GM11168 (cell line): ENCODE results near the gene CEACAM1.
"Not testable (repeated sequence)": the region's sequence is repeated elsewhere in the genome, so short reads cannot be mapped to it uniquely, and the experiment has no call there.

ENCODE experiments used
- in situ Hi-C: fragments of 300-500 bp; cut with MboI; formaldehyde crosslinking; loops from one replicate; pipeline ENCODE4 v1.12.0; 2022; ENCODE audit warnings: low sequenced_read_pairs; ENCODE audit not compliant: unreplicated experiment

The CEACAM1 gene

DNA sequence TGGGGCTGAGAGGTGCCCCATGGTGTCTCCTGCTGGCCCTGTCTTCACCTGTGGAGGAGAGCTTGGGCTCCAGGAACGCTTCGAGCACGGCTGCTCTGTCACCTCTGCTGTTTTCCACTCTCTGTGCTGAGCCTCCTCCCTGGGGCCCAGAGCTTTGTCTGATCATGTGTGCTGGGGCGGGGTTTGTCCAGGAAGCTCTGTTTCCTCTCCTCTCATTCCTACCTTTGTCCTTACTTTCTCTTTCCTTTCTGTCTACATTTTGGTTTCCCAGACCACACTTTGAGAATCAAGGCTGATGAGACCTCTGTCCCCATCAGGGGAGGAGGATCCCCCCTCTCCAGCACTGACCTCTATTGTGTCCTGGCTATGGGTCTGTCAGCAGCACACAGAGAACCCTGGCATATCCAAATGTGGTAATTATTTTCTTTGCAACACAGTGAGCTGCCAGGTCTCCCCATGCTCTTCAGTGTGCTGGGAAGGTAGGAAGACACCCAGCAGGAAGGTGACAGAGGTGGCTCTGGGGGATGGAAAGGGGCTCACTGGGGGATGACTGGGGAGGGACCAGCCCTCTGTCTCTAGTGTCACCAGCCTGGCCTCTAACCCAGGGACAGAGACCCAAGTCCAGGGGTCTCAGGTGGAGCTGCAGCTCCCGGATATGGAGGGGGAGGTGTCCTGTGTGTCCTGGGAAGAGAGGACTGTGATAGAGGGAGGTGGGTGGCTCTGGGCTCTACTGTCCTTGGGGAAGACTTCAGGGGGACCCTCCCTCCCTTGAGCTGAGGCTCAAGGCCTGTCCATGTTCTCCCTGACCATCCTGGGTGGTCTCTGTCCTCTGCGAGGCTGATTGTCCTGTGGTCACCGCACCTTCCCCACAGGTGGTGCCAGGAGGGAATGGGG lies at the start of gene CEACAM1:
Gene CEACAM1 (minus strand): TSS at position 128 of the 894 bp plus-strand sequence. CDS start 107 bp downstream, at position 21.
- in situ Hi-C loops = loop anchor here (5.0 kb wide), 1 partner anchor 71 kb away; no protein-coding TSS in a partner anchor

- in situ Hi-C loops = no loop called here
Measured at GRCh38 chr19:42577016-42577415, 48.7 kb upstream of the CEACAM1 start.

DNA sequence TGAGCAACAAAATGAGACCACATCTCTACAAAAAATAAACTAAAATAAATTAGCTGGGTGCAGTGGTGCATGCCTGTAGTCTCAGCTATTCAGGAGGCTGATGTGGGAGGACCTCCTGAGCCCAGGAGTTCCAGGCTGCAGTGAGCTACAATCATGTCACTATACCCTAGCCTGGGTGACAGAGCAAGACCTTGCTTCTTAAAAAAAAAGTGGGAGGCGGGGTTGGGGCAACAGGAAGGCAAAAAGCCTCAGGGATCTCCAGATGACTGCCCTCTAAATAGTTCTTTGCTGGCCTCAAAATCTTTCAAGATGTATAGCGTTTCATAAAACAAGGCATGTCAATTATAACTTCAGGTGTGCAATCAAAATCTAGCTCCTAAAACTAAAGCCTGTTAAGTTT lies 48.0 kb upstream of the CEACAM1 start:
- in situ Hi-C loops = no loop called here

GRCh38 chr19:42573642-42574041 lies 45.4 kb upstream of the CEACAM1 start:
- in situ Hi-C loops = no loop called here

GRCh38 chr19:42571116-42571515 lies 42.8 kb upstream of the CEACAM1 start:
- in situ Hi-C loops = no loop called here

GRCh38 chr19:42569193-42569592 lies 40.9 kb upstream of the CEACAM1 start:
- in situ Hi-C loops = no loop called here

GRCh38 chr19:42568006-42568405 lies 39.7 kb upstream of the CEACAM1 start:
- in situ Hi-C loops = no loop called here

DNA sequence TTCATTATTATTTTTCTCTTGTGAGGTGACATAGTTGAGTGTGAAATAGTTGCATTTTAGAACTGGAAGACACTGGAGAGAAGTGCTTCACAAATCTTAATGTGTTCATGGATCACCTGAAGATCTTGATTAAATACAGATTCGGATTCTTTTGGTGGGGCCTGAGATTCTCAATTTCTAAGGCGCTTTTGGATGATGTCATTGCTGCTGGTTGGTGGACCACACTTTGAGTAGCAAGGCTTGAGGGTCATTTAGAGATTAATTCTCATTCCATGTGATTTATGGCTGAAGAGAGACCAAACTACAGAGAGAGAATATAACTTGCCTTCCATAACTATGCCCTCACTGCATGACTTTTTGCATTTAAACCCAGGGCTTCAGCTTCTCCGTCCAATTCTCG lies 39.3 kb upstream of the CEACAM1 start:
- in situ Hi-C loops = no loop called here

- in situ Hi-C loops = no loop called here
Measured at GRCh38 chr19:42563352-42564210, 35.3 kb upstream of the CEACAM1 start.

GRCh38 chr19:42561512-42561911 lies 33.2 kb upstream of the CEACAM1 start:
- in situ Hi-C loops = no loop called here

DNA sequence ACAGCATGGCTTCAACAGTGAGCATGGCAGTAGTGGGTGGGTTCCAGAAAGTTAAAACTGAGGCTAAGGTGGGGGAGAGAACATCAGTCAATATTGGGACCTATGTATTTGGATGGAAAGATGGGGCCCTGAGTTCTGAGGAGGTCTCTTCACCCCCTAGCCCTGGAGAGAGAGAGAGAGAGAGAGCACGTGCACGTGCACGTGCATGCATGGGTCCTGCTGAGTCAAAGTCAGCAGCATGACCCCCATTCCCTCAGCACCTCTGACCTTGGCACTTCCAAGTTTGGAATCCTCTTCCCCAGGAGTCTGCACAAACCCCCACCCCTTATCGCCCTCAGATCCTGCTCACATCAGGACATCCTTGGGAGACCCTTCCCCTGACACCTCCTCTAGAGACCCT lies 32.5 kb upstream of the CEACAM1 start:
- in situ Hi-C loops = no loop called here

DNA sequence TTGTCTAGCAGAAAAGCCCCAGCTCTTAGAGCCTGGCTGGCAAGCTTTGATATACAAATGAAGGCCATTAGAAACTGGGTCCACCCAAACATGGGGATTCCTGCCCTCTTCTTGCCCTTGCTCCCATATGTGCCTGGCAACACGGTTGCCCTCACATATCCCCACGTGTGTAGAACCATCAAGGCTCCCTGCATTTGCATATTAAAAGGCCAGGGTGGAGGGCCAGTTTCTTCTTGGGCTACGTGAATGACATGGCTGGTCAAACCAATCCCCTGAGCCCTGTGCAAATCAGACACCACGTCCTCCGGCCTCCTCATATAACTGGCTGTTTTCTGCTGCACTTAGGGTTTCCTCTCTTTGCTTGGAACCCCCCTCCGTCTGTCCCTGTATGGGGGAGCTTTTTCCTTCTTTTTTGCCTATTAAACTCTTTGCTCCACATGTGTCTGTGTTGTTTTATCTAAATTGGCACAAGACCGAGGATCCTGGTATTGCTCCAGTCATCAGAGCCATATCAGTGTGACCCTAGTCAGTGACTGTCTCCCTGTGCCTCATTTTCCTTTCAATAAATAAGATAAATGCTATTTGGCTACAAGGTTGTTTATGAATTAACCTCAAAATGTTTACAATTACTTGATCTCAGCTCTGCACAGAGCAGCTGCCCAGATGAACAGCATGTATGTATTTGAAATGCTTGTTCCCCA lies 30.3 kb upstream of the CEACAM1 start:
- in situ Hi-C loops = no loop called here

DNA sequence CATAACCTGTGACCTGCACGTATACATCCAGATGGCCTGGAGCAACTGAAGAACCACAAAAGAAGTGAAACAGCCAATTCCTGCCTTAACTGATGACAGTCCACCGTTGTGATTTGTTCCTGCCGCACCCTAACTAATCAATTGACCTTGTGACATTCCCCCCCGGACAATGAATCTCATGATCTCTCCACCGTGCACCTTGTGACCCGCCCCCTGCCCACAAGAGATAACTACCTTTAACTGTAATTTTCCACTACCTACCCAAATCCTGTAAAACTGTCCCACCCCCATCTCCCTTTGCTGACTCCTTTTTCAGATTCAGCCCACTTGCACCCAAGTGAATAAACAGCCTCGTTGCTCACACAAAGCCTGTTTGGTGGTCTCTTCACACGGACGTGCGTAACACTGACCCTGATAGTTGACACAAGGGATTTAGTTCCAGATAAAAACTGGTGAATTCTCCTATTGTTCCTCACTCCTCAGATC lies 29.1 kb upstream of the CEACAM1 start:
- in situ Hi-C loops = not testable (repeated sequence)

DNA sequence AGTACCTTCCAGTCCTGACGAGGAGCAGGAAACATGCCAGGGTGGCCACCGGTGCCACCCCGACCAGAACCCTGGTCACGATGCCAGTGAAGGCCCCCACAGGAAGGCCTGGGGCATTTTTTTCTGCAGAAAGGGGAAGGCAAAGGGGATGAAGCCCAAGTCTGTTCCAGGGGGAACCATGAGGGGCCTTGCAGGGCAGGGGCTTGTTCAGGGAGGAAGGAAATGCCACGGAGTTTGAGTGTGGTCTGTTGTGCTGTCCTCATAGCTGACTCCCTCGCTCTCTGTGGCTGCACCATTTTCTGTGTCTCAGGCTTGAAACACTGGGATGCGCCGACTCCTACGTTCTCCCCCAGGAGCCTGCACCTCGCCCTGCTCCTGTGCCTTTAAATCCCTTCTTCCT lies 27.5 kb upstream of the CEACAM1 start:
- in situ Hi-C loops = no loop called here

DNA sequence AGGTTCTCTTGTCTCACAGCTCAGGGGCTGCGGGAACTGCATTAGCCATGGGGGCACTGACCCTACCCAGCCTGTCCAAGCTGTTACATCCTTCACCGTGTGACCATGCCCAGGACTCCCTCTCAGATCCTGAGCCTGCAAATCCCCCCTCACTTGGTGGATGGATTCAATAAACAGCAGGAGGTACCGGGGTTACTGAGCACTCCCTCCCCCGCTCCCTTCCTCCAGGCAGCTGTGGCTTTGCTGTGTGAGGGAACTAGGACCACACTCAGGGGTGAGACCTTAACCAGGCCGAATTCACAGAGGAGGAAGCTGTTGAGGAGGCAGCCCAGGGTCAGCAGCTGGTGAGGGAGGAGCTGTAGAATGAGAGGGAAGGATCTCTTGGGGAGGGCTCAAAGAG lies 27.0 kb upstream of the CEACAM1 start:
- in situ Hi-C loops = no loop called here

DNA sequence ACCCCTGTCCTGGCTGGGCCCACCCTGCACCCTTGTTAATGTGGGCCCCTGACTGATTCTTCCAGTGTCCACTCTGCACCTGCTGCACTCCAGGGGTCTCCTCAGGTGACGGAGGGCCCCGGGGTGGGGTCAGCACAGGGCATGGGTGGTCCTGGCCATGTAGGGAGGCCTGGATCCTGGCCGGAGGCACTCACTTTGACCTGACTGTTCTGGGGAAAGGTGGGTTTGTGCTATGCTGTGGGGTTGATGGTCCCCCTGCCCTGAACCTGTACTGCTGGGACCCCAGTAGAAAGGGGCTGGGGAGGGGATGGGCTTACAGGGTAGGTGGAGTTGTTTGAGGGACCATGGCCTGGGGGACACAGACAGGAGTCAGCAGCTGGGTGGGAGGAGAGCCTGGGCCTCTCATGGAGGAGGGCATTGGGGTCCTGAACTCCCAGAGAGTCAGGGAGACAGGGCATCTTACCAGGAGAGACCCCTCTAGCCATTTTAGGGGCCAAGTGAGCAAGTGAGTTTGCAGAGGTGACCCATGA lies 25.8 kb upstream of the CEACAM1 start:
- in situ Hi-C loops = no loop called here

DNA sequence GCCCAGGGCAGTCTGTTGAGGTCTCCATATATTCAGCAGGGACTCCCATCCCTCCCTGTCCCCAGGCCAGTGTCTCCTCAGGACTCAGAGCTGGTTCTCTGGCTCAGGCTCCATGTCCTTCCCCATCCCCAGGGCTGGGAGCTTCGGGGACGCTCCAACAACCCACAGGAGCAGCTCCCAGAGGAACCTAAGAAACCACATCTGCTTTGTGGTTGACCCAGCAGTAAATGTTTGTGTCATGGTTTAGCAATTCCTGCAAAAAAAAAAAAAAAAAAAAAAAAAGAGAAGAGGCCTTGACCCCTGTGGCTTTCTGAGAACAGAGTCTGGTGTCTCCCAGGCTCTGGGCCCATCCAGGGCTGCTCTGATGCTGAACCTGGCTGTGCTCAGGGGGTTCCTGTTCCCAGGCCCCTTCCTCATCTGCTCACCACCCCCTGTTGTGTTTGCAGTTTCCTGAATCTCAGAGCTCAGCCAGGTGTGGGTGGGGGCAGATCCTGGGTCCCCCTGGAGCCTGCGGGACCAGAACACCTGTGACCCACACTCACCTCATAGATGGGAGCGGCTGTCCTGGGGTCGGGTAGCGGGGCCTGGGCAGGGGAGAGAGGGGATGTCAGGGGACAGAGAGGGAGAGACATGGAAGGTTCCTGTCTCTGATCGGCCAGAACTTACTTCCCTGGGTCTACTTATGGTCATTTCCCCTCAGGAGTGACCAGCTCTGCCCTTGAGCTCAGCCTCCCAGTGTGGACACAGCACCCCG lies 25.2 kb upstream of the CEACAM1 start:
- in situ Hi-C loops = no loop called here

DNA sequence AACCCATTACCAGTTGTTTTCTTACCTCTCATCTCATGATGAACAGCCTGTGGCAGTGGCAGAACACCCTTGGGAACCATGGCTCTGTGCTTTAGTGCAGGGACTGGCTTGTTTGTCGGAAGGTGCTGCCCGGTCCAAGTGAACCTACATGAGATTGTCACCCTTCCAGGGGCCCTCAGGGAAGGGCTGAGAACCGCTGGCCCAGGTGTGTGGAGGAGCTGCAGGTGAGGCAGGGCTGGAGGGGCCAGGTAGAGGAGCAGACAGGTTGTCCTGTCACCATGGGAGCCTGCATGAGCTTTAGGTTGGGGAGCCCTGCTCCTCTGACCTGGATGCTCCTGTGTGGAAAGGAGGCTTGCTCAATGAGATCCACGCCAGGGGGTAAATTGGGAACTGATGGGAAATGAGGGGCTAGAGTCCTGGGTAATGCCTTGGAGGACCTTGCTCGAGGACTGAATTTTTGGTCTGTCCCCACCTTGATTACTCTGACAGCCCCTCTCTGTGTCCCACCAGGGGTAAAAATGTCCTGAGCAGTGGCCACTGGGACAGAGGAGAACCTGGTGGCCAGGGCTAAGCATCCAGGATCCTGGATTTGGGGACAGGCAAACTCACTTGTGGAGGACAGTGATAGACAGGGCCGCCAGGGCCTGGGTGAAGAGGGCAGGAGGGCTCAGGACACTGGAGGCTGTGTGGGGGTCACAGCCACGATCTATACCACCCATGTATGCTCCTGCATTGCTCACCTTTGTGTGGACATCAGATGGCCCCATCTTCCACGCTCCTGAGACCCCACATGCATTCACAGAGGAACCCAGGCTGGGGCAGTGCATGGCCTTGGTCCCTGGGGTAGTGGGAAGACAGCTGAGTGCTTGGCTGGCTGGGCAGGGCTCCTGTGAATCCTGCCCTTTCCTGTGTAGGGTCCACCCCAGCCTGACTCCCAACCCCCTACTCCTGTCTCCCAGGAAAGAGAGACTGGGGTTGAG lies 24.1 kb upstream of the CEACAM1 start:
- in situ Hi-C loops = no loop called here
